K562 (cell line): Measurements from ENCODE around the gene LRRC70. TPM values are rescaled to one million over a fixed set of nuclear protein-coding genes. Genes with fewer than 3 reads are reported as not detected.

Experiments used
- ATAC-seq: fragments of 200-7000 bp; cut with Tn5 transposase; 3 replicates; pipeline ENCODE4 v1.9.1; 2020; ENCODE audit warnings: moderate library complexity
- BruUV-seq: library from RNA; stranded (reverse); fragments of 400-500 nt; replicated peaks from 2 replicates; lab custom pipeline; 2021; lab: Mats Ljungman, UMichigan
- CTCF ChIA-PET: fragments of 300-600 bp; formaldehyde crosslinking; extraction: SDS; loops from one replicate; lab custom pipeline; 2021; ENCODE audit warnings: low intra/inter-chr PET ratio; lab: Yijun Ruan, JAX
- POLR2A ChIA-PET: fragments of 300-600, 350-650 bp; sonication (Branson Sonifier 250); formaldehyde crosslinking; extraction: SDS; loops from one replicate; lab custom pipeline; 2021; ENCODE audit warnings: antibody characterized with exemption, inconsistent platforms; lab: Yijun Ruan, JAX
- DNase-seq, 4 experiments: peaks; one replicate each; pipeline versions ENCODE4 v3.0.0 to v3.0.0-alpha.2; 2011 to 2018; ENCODE audit warnings: low spot score in 3 of 4, mixed read lengths in 3 of 4; ENCODE audit errors: extremely low read depth in 1 of 4
- FAIRE-seq: peaks from 2 replicates; lab custom pipeline; 2011; peaks lifted over from hg19 to GRCh38; lab: Jason Lieb, UNC
- H2AFZ ChIP-seq: 2 replicates; pipeline ENCODE4 v1.6.0; 2011; ENCODE audit warnings: low read depth, low read length, control low read depth, inconsistent platforms
- H3K27ac ChIP-seq: fragments of 200-600 bp; 3 replicates; pipeline ENCODE4 v1.8.0; 2011; ENCODE audit warnings: low read depth, mild to moderate bottlenecking, control low read depth, inconsistent platforms, low read length, moderate library complexity, mixed read lengths; ENCODE audit errors: extremely low read depth
- H3K27me3 ChIP-seq, 2 experiments: fragments of 300-600 bp in 1 of 2; 2 replicates in 1 of 2; 3 replicates in 1 of 2; pipeline versions ENCODE4 v1.6.0 to v1.8.0; 2011; ENCODE audit warnings: inconsistent platforms in 2 of 2, low read length in 2 of 2, mild to moderate bottlenecking in 1 of 2, mixed read lengths in 1 of 2, moderate library complexity in 1 of 2; ENCODE audit not compliant: control insufficient read depth in 2 of 2, insufficient read depth in 2 of 2
- H3K36me3 ChIP-seq: fragments of 300-600 bp; 3 replicates; pipeline ENCODE4 v1.8.0; 2011; ENCODE audit warnings: mild to moderate bottlenecking, low read length, inconsistent platforms; ENCODE audit not compliant: control insufficient read depth, insufficient read depth
- H3K4me1 ChIP-seq, 2 experiments: fragments of 200-600 bp in 1 of 2; replicated peaks in 1 of 2; 2 replicates in 1 of 2; 3 replicates in 1 of 2; pipeline versions ENCODE4 v1.5.1 to v1.8.0; 2011; ENCODE audit warnings: inconsistent platforms in 2 of 2, low read length in 2 of 2, mild to moderate bottlenecking in 1 of 2, mixed read lengths in 1 of 2, moderate library complexity in 1 of 2; ENCODE audit not compliant: control insufficient read depth in 2 of 2, insufficient read depth in 2 of 2
- H3K4me2 ChIP-seq: 2 replicates; pipeline ENCODE4 v1.6.1; 2011; ENCODE audit warnings: low read length, control low read depth, inconsistent platforms, mixed read lengths; ENCODE audit not compliant: insufficient read depth
- H3K4me3 ChIP-seq: fragments of 200-600 bp; sonication (generic), shearing (Covaris generic); 2 replicates; pipeline ENCODE4 v1.5.1; 2016; ENCODE audit warnings: control low read depth, inconsistent platforms
- H3K79me2 ChIP-seq: fragments of 200-600 bp; 3 replicates; pipeline ENCODE4 v1.8.0; 2011; ENCODE audit warnings: low read length, inconsistent platforms; ENCODE audit not compliant: control insufficient read depth, insufficient read depth
- H3K9ac ChIP-seq, 2 experiments: 2 replicates each; pipeline versions ENCODE4 v1.6.0 to v1.6.1; 2011; ENCODE audit warnings: low read depth in 2 of 2, low read length in 2 of 2, control low read depth in 1 of 2, inconsistent platforms in 1 of 2, mild to moderate bottlenecking in 1 of 2, mixed read lengths in 1 of 2; ENCODE audit not compliant: insufficient read depth in 1 of 2
- H3K9me1 ChIP-seq: one replicate; pipeline ENCODE4 v1.6.0; 2011; ENCODE audit warnings: inconsistent platforms, mild to moderate bottlenecking, low read length, moderate library complexity; ENCODE audit not compliant: control insufficient read depth, insufficient read depth
- H3K9me3 ChIP-seq: replicated peaks from 2 replicates; pipeline ENCODE4 v1.5.1; 2011; ENCODE audit warnings: low read depth, low read length, inconsistent platforms; ENCODE audit not compliant: control insufficient read depth, insufficient read depth
- H4K20me1 ChIP-seq: replicated peaks from 2 replicates; pipeline ENCODE4 v1.6.1; 2011; ENCODE audit warnings: low read length, inconsistent platforms, mixed read lengths; ENCODE audit not compliant: control insufficient read depth, insufficient read depth
- EP400 ChIP-seq: fragments of 450-650 bp; IDR thresholded peaks from 2 replicates; pipeline ENCODE4 v1.6.1; 2017; ENCODE audit warnings: antibody characterized with exemption, mild to moderate bottlenecking, moderate library complexity
- GMEB1 ChIP-seq: fragments of 250-450 bp; sonication (Bioruptor Pico); IDR thresholded peaks from 2 replicates; pipeline ENCODE4 v1.4.0; 2020; ENCODE audit warnings: mild to moderate bottlenecking
- KAT8 ChIP-seq: fragments of 450-650 bp; IDR thresholded peaks from 2 replicates; pipeline ENCODE4 v1.6.1; 2016; ENCODE audit warnings: low read depth, mild to moderate bottlenecking
- KHSRP ChIP-seq: fragments of 450-650 bp; IDR thresholded peaks from 2 replicates; pipeline ENCODE4 v1.6.1; 2017
- MXD1 ChIP-seq: fragments of 250-450 bp; sonication (Bioruptor Pico); IDR thresholded peaks from 2 replicates; pipeline ENCODE4 v1.8.0; 2021; ENCODE audit warnings: borderline replicate concordance, mild to moderate bottlenecking, moderate library complexity; ENCODE audit not compliant: poor library complexity, severe bottlenecking
- MXI1 ChIP-seq: IDR thresholded peaks from 2 replicates; pipeline ENCODE4 v1.6.1; 2011; ENCODE audit warnings: low read depth, mild to moderate bottlenecking, improper control_type of control experiment, low read length
- NFE2L1 ChIP-seq: fragments of 450-650 bp; IDR thresholded peaks from 2 replicates; pipeline ENCODE4 v1.6.1; 2016; ENCODE audit warnings: missing genetic modification characterization, low read depth, mild to moderate bottlenecking, missing compliant biosample characterization, moderate library complexity, borderline replicate concordance
- PHF8 ChIP-seq: fragments of 200-600 bp; sonication (generic); IDR thresholded peaks from 2 replicates; pipeline ENCODE4 v1.6.1; 2012; ENCODE audit warnings: mixed run types, mild to moderate bottlenecking, inconsistent platforms, low read length, moderate library complexity, borderline replicate concordance
- RBM22 ChIP-seq: fragments of 200-400 bp; formaldehyde crosslinking; IDR thresholded peaks from 2 replicates; pipeline ENCODE4 v1.6.1; 2018; ENCODE audit warnings: low read length, low read depth; ENCODE audit not compliant: poor library complexity, severe bottlenecking
- RBM25 ChIP-seq: fragments of 200-400 bp; formaldehyde crosslinking; IDR thresholded peaks from 2 replicates; pipeline ENCODE4 v1.6.1; 2018; ENCODE audit warnings: low read length, low read depth, moderate library complexity; ENCODE audit not compliant: severe bottlenecking
- SMARCE1 ChIP-seq: fragments of 450-650 bp; IDR thresholded peaks from 2 replicates; pipeline ENCODE4 v1.7.1; 2016; ENCODE audit warnings: mild to moderate bottlenecking
- STAT5B ChIP-seq: fragments of 250-450 bp; sonication (Bioruptor Pico); IDR thresholded peaks from 2 replicates; pipeline ENCODE4 v1.8.0; 2021; ENCODE audit warnings: mild to moderate bottlenecking, inconsistent platforms
- THRA ChIP-seq: fragments of 450-650 bp; IDR thresholded peaks from 2 replicates; pipeline ENCODE4 v1.6.1; 2017; ENCODE audit warnings: mild to moderate bottlenecking, moderate library complexity
- ZNF589 ChIP-seq: fragments of 200-800 bp; sonication (Bioruptor generic); IDR thresholded peaks from 2 replicates; pipeline ENCODE4 v1.6.1; 2016; ENCODE audit warnings: low read depth, missing genetic modification characterization, missing compliant biosample characterization
- WGBS: fragments of 100-300 bp; shearing (Covaris generic); methylation state at CpG from one replicate; pipeline ENCODE4 v1.1.6; 2016; ENCODE audit warnings: low coverage, mixed read lengths; ENCODE audit not compliant: insufficient coverage; ENCODE audit errors: missing lambda C conversion rate; 5-methylcytosine and 5-hydroxymethylcytosine counted together
- in situ Hi-C: fragments of 300-500 bp; cut with MboI; formaldehyde crosslinking; loops from 4 replicates; pipeline ENCODE4 v1.15.0; 2018; ENCODE audit warnings: inconsistent platforms, mixed read lengths
- intact Hi-C: fragments of 100-400 bp; cut with micrococcal nuclease; formaldehyde crosslinking; loops from 2 replicates; pipeline ENCODE4 v1.14.2; 2022
- polyA plus RNA-seq, 8 experiments: library from polyadenylated mRNA; depleted of rRNA in 4 of 8; stranded (reverse) in 5 of 8; unstranded in 3 of 8; fragments of >200 nt; fragmentation: Nextera tagmentation in 2 of 8; fragmentation: Illumina TruSeq in 1 of 8; extraction: Ambion mirVana in 2 of 8; extraction: Trizol in 1 of 8; gene quantifications; 2 replicates each; pipeline versions ENCODE4 v1.2.1 to v1.2.3, GENCODE V29; 2011 to 2014; ENCODE audit warnings: inconsistent platforms in 1 of 8, missing spikeins in 1 of 8
- total RNA-seq, 7 experiments: library from RNA; depleted of rRNA in 6 of 7; stranded (reverse); fragments of >200 nt in 6 of 7; fragmentation: Illumina TruSeq in 2 of 7; extraction: Trizol in 2 of 7; gene quantifications; 2 replicates each; pipeline versions ENCODE4 v1.2.1 to v1.2.3, GENCODE V29; 2011 to 2021; ENCODE audit warnings: low replicate concordance in 1 of 7

Gene LRRC70
- total and polyA plus RNA-seq, 9 of the 15 experiments (the other 6 are each of a cell fraction or from before 2014, with no cell fraction given) = 0.21 to 2.1 (median 0.73) TPM

- H3K79me2 ChIP-seq = no peaks in the 10 kb centered on the region
- H3K9me3 ChIP-seq = no peaks in the 10 kb centered on the region
- no peak overlapping the region for H3K4me3 ChIP-seq
- peaks cover 37% of the 10 kb centered on the region for H3K36me3 ChIP-seq
- H3K4me2 ChIP-seq = no peak overlapping the region
- FAIRE-seq = no peak
- no peaks in the 10 kb centered on the region for H3K9me1 ChIP-seq
- no TSS peak for BruUV-seq
- H3K9ac ChIP-seq = no peak overlapping the region
- POLR2A ChIA-PET = no interaction called here
- peaks cover 3 to 25% of the 10 kb centered on the region in 2 experiments; a peak in 3 of 5 replicates for H3K4me1 ChIP-seq
- no peak overlapping the region for H3K27ac ChIP-seq
- TF ChIP-seq MXD1 (CRISPR knock-in tag) (no peak), THRA (no peak), RBM25 (no peak), STAT5B (CRISPR knock-in tag) (no peak), GMEB1 (no peak), KAT8 (no peak), SMARCE1 (no peak), EP400 (no peak), MXI1 (no peak), NFE2L1 (no peak), RBM22 (no peak), KHSRP (no peak), ZNF589 (no peak), PHF8 (no peak)
- WGBS = 95% methylated on average over 4 of the region's 4 CpGs
- no peaks in the 10 kb centered on the region for H4K20me1 ChIP-seq
- CTCF ChIA-PET = no interaction called here
- H2AFZ ChIP-seq = no peak overlapping the region
- in situ Hi-C loops = no loop called here
- DNase-seq = no peak
- intact Hi-C loops = loop anchor here (2.0 kb wide), 1 partner anchor 128 kb away; no protein-coding TSS in a partner anchor
- H3K27me3 ChIP-seq = no peaks in the 10 kb centered on the region
- ATAC-seq = no peak
Measured at GRCh38 chr5:62588668-62589067, 10.0 kb downstream of the LRRC70 start.
